ENCODE measurements around the gene MORF4L1.
"Not testable (repeated sequence)": the region's sequence is repeated elsewhere in the genome, so short reads cannot be mapped to it uniquely, and the experiment has no call there.

The MORF4L1 gene

GRCh38 chr15:78902281-78903032 lies 29.8 kb downstream of the MORF4L1 start:
- not testable (repeated sequence) for DNase-seq

- DNase-seq: no peak
Measured at GRCh38 chr15:78904599-78905358, 32.1 kb downstream of the MORF4L1 start.

- peak; percentile 50 for DNase-seq
Measured at GRCh38 chr15:78906316-78906620, 33.6 kb downstream of the MORF4L1 start.

GRCh38 chr15:78907577-78907976 lies 34.9 kb downstream of the MORF4L1 start:
- DNase-seq: no peak

GRCh38 chr15:78909160-78909695 lies 36.5 kb downstream of the MORF4L1 start:
- DNase-seq: no peak

- DNase-seq: no peak
Measured at GRCh38 chr15:78909791-78910228, 37.1 kb downstream of the MORF4L1 start.

GRCh38 chr15:78910271-78910670 lies 37.6 kb downstream of the MORF4L1 start:
- DNase-seq: no peak

GRCh38 chr15:78912316-78912715 lies 39.6 kb downstream of the MORF4L1 start:
- DNase-seq: no peak

GRCh38 chr15:78913012-78913411 lies 40.3 kb downstream of the MORF4L1 start:
- no peak for DNase-seq

- DNase-seq: no peak
Measured at GRCh38 chr15:78914027-78914764, 41.5 kb downstream of the MORF4L1 start.

GRCh38 chr15:78915341-78916087 lies 42.8 kb downstream of the MORF4L1 start:
- no peak for DNase-seq

- no peak for DNase-seq
Measured at GRCh38 chr15:78916088-78916487, 43.4 kb downstream of the MORF4L1 start.

GRCh38 chr15:78917888-78918287 lies 45.2 kb downstream of the MORF4L1 start:
- DNase-seq: no peak

- no peak for DNase-seq
Measured at GRCh38 chr15:78921517-78921916, 48.8 kb downstream of the MORF4L1 start.

- no peak for DNase-seq
Measured at GRCh38 chr15:78921940-78922339, 49.2 kb downstream of the MORF4L1 start.

GRCh38 chr15:78922527-78922926 lies 49.8 kb downstream of the MORF4L1 start:
- DNase-seq: no peak

- DNase-seq: no peak
Measured at GRCh38 chr15:78923015-78923414, 50.3 kb downstream of the MORF4L1 start.

GRCh38 chr15:78923480-78924360 lies 51.0 kb downstream of the MORF4L1 start:
- DNase-seq: no peak

GRCh38 chr15:78925076-78925624 lies 52.5 kb downstream of the MORF4L1 start:
- no peak for DNase-seq

- DNase-seq: no peak
Measured at GRCh38 chr15:78925956-78926743, 53.5 kb downstream of the MORF4L1 start.
